HG03097 (cell line): Measurements from ENCODE around the gene SFXN5.

Source experiments
- ATAC-seq: cut with Tn5 transposase; IDR thresholded peaks from one replicate; pipeline ENCODE4 v1.9.1; 2021; ENCODE audit not compliant: unreplicated experiment, low FRiP score

Gene SFXN5

GRCh38 chr2:73023497-73023896, 48.0 kb downstream of the SFXN5 start:
- ATAC-seq, result no peak

DNA sequence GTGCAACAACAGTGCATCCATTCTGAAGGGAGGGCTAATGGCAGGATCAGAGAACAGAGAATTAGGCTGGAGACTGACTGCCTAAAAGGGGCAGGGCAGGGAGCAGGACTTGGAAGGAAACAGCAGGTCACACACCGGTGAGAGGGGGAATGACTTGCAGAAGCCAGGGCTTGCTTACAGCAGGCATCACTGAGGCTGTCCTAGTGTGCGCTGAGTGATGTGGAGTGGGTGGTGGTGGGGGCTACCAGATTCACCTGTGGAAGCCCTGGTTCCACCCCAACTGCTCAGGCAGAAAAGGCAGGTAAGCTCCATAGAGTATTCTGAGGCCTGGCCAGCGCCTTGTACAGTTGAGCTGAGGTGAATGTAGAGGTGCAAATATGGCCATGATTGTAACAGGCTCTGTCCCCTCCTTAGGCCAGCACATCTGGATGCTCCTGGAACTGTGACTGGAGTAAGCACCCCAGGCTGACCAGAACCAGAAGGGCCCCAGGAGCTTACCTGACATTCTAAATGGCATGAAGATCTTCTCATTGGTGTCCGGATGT, 49.4 kb downstream of the SFXN5 start:
- no peak for ATAC-seq

- ATAC-seq, result no peak
Measured at GRCh38 chr2:73021371-73022010, 50.0 kb downstream of the SFXN5 start.

GRCh38 chr2:73020657-73021370, 50.7 kb downstream of the SFXN5 start:
- no peak for ATAC-seq

- ATAC-seq, result no peak
Measured at GRCh38 chr2:73020306-73020656, 51.2 kb downstream of the SFXN5 start.

GRCh38 chr2:73018188-73018825, 53.2 kb downstream of the SFXN5 start:
- ATAC-seq, result no peak

GRCh38 chr2:73013936-73014335, 57.6 kb downstream of the SFXN5 start:
- no peak for ATAC-seq

DNA sequence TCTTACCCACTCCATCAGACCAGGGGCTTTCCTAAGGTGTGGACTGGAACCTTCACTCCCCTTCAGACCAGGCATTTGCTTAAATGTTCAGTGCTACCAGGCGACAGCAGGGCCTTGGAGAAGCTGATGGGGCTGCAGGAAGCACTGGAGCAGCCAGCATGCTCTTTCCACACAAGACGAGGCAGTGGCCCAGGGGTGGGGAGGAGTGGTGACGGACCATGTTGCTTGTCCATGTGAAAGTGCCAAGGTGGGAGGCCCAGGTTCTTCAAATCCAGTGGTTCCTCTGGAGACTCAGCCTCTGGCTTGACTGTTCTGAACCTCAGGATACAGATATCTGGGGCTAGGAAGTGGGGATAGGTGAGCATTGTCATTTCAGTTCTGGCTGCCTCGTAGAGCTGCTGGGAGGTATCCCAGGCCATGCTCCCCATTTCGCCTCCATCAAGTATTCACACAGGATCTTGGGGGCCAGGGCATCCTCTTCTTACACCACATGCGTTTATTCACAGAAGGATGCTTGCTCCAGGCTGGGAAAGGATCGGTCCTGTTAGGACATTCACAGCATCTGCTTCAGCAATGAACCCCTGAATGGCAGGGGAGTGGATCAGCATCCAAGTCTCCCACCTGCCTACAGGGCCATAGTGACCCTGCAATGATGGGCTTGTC, 62.2 kb downstream of the SFXN5 start:
- ATAC-seq, result no peak

GRCh38 chr2:73008766-73009135, 62.8 kb downstream of the SFXN5 start:
- no peak for ATAC-seq

- no peak for ATAC-seq
Measured at GRCh38 chr2:73007991-73008765, 63.3 kb downstream of the SFXN5 start.

- ATAC-seq, result no peak
Measured at GRCh38 chr2:73006969-73007710, 64.4 kb downstream of the SFXN5 start.

- ATAC-seq, result no peak
Measured at GRCh38 chr2:73004889-73005596, 66.5 kb downstream of the SFXN5 start.

GRCh38 chr2:73004466-73004865, 67.0 kb downstream of the SFXN5 start:
- no peak for ATAC-seq

GRCh38 chr2:73003027-73003426, 68.5 kb downstream of the SFXN5 start:
- no peak for ATAC-seq

- no peak for ATAC-seq
Measured at GRCh38 chr2:73000808-73001570, 70.5 kb downstream of the SFXN5 start.

- ATAC-seq, result no peak
Measured at GRCh38 chr2:72999729-73000725, 71.5 kb downstream of the SFXN5 start.

GRCh38 chr2:72998724-72999123, 72.8 kb downstream of the SFXN5 start:
- no peak for ATAC-seq
